KBM-7 (cell line): Measurements from ENCODE around the gene CLHC1.
"Not testable (repeated sequence)": the region's sequence is repeated elsewhere in the genome, so short reads cannot be mapped to it uniquely, and the experiment has no call there.

Source experiments
- DNase-seq: peaks from one replicate; pipeline ENCODE4 v3.0.0-alpha.2; 2015
- in situ Hi-C: fragments of 300-500 bp; cut with MboI; formaldehyde crosslinking; loops from 2 replicates; pipeline ENCODE4 v1.14.3; 2020; ENCODE audit warnings: low sequenced_read_pairs, low pct_unique_long_range_greater_than_20kb, mixed read lengths

CLHC1 gene

DNA sequence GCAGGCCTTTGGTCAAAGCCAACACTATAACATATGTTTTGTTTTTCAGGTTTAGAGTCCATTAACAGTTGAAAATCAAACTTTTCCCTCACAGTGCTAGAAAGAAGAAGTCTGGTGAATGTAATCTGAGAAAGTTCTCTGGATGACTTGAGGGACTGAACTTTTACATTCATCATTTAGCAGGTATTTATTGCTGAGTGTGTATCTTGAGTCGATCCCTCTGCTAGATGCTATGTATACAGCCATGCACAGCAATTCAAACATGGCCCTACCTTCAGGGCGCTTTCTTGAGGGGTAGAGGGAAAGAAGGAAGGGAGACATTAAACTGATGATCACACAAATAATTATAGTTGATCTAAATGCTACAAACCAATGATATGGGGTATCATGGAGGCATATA is 89.6 kb downstream of the CLHC1 start:
- DNase-seq = no peak
- in situ Hi-C loops = no loop called here

DNA sequence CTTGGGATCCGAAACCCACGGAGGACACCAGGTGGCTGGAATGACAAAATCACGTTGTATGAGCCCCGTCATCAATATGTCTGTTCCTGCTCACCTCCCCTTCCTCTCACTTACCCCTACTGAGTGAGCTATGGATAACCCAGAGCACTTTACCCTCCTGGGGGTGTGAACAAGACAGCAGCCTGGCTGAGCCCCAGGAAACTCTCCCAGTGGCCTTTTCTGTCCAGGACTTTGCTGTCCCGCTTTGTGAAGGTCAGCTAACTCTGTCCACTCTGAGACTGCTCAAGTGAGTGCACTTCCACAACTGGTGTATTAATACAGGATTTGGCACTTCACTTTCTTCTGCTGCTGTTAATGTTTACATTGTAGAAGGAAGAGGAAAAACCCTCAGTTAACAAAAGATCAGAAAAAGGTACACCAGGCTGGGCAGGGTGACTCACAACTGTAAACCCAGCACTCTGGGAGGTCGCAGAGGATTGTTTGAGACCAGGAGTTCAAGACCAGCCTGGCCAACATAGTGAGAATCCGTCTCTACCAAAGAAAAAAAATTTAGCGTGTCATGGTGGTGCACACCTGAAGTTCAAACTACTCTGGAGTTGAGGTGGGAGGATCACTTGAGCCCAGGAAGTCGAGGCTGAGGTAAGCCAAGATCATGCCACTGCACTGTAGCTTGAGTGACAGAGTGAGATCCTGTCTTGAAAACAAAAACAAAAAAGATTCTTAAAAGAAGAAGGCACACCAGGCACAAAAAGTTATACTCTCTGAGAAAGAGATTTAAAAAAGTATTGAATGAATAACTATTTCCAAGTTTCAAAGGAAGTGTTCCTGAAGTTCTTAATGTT is 90.3 kb downstream of the CLHC1 start:
- in situ Hi-C loops = no loop called here
- DNase-seq = no peak

DNA sequence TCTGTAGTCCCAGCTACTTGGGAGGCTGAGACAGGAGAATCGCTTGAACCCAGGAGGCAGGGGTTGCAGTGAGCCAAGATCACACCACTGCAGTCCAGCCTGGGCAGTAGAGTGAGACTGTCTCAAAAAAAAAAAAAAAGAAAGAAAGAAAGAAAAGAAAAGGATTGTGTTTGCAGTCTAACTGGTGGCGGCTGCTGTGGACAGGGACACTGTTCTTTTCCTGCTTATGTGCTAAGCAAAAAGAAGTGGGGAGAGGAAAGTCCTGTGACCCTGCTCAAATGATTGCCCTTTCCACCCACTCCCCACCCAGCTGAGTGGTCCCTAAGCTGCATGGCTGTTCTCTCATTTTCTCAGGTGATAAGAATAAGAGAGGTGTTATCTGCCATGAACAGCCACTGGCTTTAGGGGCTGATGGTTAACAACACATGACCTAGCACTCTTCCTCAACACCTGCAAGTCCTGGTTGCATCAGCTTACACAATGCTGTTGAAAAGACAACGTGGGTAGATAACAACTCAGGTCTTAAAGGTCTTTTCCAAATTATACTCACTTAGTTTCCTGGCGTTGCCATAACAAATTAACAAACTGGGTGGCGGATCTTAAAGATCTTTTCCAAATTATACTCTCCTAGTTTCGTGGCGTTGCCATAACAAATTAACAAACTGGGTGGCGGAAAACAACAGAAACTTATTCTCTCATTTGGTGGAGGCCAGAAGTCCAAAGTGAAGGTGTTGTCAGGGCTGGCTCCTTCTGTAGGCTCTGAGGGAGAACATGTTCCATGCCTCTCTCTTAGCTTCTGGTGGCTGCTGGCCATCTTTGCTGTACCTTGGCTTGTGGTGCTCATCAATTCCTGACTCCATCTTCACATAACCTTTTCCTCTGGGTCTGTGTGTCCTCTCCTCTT is 91.5 kb downstream of the CLHC1 start:
- in situ Hi-C loops = no loop called here
- no peak for DNase-seq

DNA sequence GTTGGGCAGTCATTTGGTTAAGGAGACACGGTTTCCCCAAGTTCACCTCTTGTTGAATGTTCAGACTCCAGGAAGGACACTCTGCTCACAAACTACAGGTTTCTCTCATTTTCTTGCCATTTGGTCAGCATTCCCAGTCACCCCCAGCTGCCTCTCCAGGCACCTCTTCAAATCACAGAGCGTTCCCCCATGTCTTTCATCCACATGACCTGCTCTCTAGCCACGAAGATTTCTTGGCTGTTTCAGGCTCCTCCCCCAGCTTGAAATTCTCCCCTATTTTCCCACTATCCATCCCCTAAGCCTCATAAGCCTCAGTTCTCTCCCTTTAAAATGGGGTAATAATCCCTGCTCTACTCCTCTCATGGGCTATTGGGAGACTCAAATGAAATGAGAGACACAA is 92.8 kb downstream of the CLHC1 start:
- in situ Hi-C loops = no loop called here
- no peak for DNase-seq

DNA sequence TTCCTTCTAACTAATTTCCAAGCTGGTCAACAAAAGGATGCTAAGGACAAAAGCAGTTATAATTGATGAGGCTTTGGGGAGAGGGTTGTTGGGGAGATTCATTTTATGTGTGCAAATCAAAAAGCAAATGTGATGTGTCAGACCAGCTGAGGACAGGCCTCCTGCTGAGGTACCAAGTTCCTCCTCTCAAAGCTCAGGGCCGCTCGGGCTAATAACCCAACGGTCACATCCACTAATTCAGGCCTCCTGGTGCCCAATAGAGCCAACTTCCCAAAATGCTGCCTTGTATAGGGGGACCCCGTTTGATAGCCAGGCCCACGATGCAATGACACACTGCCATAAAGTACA is 93.2 kb downstream of the CLHC1 start:
- no peak for DNase-seq
- in situ Hi-C loops = no loop called here

DNA sequence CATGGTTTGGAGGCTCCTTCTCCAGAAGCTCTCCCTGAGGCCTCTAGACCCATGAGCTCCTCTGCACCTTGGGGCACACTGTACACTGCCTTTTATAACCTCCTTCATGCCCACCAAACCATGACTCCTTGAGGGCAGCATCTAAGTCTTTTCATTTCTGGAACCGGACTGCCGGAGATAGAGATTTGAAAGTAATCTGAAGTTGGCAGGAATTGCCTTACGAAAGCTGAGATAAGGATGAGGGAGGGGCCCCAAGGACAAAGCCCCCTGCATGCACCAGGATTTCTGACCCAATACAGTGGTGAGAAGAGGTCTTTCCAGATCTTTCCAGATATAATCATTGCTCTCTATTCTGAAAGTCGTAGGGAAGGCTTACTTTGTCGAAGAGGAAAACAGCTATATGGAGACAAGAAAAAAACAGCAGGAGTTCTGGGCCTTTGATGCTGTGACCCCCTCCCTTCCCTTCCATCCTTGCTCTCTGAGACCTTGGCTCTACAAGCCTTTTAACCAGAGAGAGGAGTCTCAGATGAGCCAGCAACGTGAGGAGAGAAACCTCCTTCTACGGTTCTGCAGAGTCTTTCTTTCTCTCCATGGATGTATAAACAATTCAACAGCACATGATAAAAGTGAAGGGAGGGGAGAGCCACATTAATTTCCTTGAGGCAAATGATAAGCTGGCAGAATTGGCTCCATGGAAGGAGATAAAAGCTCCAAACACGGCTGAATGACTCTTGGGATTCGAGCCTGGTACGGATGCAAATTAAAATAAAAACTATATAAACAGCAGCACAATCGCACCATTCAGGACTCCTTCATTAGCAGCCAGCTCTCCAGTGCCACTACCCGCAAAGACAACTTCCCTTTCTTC is 93.8 kb downstream of the CLHC1 start:
- DNase-seq = no peak
- in situ Hi-C loops = no loop called here

DNA sequence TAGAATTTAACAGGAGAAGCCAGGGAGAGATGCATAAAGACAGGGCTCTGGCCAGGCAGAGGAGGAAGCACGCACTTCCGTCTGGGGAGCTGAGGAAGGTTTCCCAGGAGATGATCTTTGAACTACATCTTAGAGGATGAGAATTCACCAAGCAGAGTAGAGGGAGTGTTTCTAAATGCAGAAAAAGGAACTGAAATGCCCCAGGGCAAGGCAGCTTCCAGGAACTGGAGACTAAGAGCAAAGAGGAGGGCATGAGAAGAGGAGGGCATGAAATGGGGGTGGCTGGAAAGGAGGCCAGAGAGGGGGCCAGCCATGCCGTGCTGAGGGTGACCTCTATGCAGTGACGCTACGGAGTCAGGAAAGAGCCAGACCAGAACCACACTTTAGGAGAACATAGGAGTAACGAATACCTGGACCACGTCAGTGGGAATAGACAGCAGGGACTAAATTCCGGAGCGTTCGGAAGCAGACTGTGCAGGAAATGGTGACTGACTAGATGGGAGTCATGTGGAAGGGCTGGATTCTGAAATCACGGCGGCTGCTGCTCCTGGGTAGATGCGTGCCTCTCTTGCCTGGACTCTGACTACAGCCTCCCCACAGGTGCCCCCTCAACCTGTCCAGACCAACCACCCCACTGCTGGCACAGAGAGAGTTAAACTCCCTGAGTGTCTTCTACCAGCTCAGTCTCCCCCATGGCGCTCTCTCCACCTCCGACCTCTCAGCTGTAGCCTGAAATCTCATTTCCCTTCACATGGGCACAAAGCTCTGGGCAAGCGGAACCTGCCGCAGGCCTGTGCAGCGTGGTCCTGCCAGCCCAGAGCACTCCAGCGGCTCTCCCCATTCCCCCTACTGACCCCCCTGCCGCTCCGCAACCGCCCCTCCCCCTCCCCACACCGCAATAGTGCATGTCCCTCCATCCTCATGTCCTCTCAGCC is 94.8 kb downstream of the CLHC1 start:
- in situ Hi-C loops = no loop called here
- peak; percentile 64 for DNase-seq

DNA sequence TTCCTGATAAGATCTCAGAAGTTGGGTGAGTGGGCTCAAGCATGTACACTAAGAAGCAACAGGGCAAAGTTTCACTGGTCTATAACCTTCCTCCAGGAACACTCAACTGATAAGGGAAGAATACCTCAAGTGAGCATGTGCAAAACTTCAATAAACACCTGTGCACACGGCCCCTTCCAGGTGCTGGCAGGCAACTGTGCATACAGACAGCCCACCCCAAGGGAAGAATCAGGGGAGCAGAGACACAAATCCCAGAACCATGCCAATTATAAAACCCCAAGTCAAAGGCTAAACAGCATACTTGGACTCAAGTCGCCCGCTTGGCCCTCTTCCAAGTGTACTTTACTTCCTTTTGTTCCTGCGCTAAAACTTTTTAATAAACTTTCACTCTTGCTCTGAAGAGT is 96.0 kb downstream of the CLHC1 start:
- in situ Hi-C loops = no loop called here
- DNase-seq = no peak

DNA sequence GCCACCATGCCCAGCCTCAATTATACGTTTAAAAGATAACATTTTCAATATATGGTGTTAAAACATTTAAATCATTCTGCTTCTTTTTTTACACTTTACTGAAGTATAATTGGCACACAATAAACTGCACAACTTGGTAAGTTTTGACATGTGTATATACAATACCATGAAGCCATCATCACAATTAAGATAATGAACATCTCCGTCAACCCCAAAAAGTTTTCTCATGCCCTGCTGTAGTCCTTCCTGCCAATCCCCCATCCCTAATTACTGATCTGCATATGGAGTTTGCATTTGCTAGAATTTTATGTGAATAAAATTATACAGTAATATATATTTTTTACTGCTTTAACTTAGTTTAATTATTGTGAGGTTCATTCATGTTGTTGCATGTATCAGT is 96.6 kb downstream of the CLHC1 start:
- DNase-seq = no peak
- in situ Hi-C loops = no loop called here

DNA sequence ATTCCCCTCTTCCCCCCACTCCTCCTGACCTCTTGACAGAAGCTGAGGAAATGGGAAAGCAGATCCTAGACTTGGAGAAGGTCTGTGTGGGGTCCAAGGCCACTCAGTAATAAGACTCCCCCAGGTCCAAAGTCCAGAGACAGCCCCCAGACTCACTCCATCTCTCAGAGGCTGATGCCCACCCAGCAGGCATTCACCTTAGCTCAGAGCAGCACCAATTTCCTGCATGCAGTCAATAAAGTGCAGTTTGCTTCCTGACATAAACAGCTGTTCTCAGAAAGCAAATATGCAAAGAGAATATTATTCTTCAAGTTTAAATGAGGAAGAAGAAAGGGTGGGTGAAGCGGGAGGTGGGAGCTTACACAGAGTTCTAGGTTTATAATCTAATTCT is 97.8 kb downstream of the CLHC1 start:
- DNase-seq = no peak
- in situ Hi-C loops = no loop called here

DNA sequence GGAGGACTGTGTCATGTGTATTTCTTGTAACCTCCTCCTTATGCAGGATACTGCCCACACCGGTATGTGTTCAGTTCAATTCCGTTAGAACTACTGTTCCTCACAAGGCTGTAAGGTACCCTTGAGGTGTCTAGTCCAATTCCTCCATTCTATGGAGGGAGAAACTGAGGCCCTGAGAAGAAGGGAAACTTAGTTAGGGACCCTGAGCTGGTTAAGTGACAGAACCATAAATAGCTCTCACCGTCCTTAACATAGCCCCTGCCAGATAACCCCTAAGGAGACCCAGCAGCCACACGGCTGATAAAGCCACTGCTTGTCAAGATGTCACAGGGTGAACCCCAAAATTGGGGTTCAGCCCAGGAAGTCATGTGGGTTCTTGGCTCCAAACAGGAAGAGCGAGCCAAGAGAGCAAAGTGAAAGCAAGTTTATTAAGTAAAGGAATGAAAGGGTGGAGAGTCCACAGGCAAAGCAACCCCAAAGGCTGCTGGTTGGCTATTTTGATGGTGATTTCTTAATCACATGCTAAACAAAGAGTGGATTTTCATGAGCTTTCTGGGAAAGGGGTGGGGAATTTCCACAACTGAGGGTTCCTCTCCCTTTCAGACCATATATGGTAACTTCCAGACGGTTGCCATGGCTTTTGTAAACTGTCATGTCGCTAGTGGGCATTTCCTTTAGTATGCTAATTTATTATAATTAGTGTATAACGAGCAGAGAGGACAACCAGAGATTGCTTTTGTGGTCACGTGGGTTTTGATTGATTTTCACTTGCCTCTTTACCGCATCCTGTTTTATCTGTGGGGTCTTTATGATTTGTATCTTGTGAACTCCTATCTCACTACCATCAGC is 98.4 kb downstream of the CLHC1 start:
- peak; percentile 40 for DNase-seq

DNA sequence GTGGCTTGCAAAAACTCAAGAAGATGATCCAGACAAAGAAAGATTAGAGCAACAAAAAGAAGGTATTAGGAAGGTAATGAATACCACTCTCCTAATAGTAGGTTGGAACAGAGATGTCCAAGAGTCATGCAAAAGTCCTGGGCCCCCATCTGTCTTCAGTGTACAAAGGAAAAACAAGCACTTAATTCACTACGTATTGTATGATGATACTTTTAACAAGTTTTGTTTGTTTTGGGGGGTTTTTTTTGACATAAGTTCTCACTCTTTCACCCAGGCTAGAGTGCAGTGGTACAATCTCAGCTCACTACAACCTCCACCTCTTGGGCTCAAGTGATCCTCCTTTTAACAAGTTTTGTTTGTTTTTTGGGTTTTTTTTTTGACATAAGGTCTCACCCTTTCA is 101.2 kb downstream of the CLHC1 start:
- DNase-seq = no peak
- in situ Hi-C loops = no loop called here

More for the DNA sequence above, 98.4 kb downstream of the CLHC1 start:
- in situ Hi-C loops = no loop called here

DNA sequence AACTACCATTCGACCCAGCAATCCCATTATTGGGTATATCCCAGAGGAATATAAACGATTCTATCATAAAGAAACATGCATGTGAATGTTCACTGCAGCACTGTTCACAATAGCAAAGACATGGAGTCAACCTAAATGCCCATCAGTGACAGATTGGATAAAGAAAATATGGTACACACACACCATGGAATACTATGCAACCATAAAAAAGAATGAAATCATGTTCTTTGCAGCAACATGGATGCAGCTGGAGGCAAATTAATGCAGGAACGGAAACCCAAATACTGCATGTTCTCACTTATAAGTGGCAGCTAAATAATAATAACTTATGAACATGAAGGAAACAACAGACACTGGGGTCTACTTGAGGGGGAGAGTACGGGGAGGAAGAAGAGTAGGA is 105.5 kb downstream of the CLHC1 start:
- DNase-seq, in situ Hi-C loops: not testable (repeated sequence)
